Ishikawa (cell line): ENCODE data around the gene POLR1H.

Experiments used
- CEBPB ChIP-seq: IDR thresholded peaks from 2 replicates; pipeline ENCODE4 v1.6.1; 2012
- CREB1 ChIP-seq: IDR thresholded peaks from 2 replicates; pipeline ENCODE4 v1.6.1; 2012; ENCODE audit warnings: low read depth
- EGR1 ChIP-seq: IDR thresholded peaks from 2 replicates; pipeline ENCODE4 v1.6.1; 2012
- EP300 ChIP-seq: IDR thresholded peaks from 2 replicates; pipeline ENCODE4 v1.6.1; 2012; ENCODE audit warnings: borderline replicate concordance
- FOXM1 ChIP-seq: IDR thresholded peaks from 2 replicates; pipeline ENCODE4 v1.6.1; 2012; ENCODE audit warnings: low read depth, borderline replicate concordance
- NFIC ChIP-seq: IDR thresholded peaks from 2 replicates; pipeline ENCODE4 v1.6.1; 2012
- RAD21 ChIP-seq: IDR thresholded peaks from 2 replicates; pipeline ENCODE4 v1.6.1; 2012; ENCODE audit warnings: low read depth
- TAF1 ChIP-seq: IDR thresholded peaks from 2 replicates; pipeline ENCODE4 v1.6.1; 2012; ENCODE audit warnings: low read depth, mild to moderate bottlenecking
- TCF12 ChIP-seq: IDR thresholded peaks from 2 replicates; pipeline ENCODE4 v1.6.1; 2012; ENCODE audit warnings: low read depth
- TEAD4 ChIP-seq: IDR thresholded peaks from 2 replicates; pipeline ENCODE4 v1.6.1; 2012
- YY1 ChIP-seq: IDR thresholded peaks from 2 replicates; pipeline ENCODE4 v1.6.1; 2012; ENCODE audit warnings: low read depth
- TF ChIP-seq, protein P1 (sequence below): IDR thresholded peaks from 2 replicates; pipeline ENCODE4 v1.6.1; 2012; ENCODE audit warnings: low read depth, mild to moderate bottlenecking
- TF ChIP-seq, protein P2 (sequence below): IDR thresholded peaks from 2 replicates; pipeline ENCODE4 v1.6.1; 2012

DNA sequence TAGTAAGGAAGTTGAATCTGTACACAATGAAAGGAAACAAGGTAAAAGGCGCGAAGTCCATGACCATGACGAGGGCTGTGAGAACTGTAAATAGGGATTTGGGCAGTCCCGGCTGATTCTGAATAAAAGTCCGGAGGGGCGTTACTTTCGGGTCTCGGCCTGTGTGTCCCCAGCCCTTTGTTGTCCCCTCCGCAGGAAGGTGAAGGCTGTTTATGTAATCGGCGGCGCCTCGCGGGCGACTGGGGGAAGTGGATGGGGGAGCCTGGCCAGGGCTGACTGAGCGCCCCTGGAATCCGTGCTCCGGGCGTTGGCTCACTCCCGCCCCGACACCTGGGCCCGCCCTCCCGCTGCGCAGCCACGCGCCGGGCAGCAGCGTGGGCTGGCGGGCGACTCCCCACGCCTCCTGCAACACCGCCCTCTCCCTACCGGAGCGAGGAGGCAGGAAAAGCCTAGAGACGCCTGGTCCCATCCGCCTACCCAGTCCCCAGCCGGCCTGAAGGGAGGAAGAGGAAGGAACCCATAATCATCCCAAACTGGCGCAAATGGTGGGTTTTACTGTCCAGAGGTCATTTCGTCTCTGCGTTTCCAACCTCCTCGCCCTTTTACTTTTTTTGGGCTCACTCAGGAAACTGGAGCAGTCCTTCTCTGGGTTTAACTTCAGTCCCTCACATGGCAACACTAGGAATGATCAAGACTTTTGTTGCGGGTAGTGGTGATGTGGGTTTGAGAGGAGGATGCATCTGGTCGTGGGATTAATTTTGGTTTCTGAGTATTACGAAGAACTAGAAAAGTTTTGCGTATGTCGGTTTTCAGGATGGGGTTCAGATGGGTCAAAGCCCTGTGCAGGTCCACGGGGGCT lies 39.7 kb downstream of the POLR1H start:
- TF ChIP-seq EP300, result no peak
- TF ChIP-seq TAF1, result no peak
- TF ChIP-seq, protein P1, sequence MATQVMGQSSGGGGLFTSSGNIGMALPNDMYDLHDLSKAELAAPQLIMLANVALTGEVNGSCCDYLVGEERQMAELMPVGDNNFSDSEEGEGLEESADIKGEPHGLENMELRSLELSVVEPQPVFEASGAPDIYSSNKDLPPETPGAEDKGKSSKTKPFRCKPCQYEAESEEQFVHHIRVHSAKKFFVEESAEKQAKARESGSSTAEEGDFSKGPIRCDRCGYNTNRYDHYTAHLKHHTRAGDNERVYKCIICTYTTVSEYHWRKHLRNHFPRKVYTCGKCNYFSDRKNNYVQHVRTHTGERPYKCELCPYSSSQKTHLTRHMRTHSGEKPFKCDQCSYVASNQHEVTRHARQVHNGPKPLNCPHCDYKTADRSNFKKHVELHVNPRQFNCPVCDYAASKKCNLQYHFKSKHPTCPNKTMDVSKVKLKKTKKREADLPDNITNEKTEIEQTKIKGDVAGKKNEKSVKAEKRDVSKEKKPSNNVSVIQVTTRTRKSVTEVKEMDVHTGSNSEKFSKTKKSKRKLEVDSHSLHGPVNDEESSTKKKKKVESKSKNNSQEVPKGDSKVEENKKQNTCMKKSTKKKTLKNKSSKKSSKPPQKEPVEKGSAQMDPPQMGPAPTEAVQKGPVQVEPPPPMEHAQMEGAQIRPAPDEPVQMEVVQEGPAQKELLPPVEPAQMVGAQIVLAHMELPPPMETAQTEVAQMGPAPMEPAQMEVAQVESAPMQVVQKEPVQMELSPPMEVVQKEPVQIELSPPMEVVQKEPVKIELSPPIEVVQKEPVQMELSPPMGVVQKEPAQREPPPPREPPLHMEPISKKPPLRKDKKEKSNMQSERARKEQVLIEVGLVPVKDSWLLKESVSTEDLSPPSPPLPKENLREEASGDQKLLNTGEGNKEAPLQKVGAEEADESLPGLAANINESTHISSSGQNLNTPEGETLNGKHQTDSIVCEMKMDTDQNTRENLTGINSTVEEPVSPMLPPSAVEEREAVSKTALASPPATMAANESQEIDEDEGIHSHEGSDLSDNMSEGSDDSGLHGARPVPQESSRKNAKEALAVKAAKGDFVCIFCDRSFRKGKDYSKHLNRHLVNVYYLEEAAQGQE, result no peak
- TF ChIP-seq CREB1, result no peak
- no peak for TF ChIP-seq RAD21
- no peak for TF ChIP-seq CEBPB
- TF ChIP-seq, protein P2, sequence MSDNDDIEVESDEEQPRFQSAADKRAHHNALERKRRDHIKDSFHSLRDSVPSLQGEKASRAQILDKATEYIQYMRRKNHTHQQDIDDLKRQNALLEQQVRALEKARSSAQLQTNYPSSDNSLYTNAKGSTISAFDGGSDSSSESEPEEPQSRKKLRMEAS, result peak; percentile 67
- no peak for TF ChIP-seq FOXM1
- TF ChIP-seq NFIC, result peak; percentile 50
- TF ChIP-seq TEAD4, result peak; percentile 68
- peak; percentile 89 for TF ChIP-seq TCF12
- no peak for TF ChIP-seq YY1
- TF ChIP-seq EGR1, result peak; percentile 68; the same call in 1 of the 2 replicates
